Measurements from ENCODE around the gene CACFD1.

- no peak for TF ChIP-seq POLR2AphosphoS5 (IDR thresholded peaks at IDR 0.05; ENCODE audit: low read depth, low read length)
- TF ChIP-seq POLR2A (IDR thresholded peaks at IDR 0.05; ENCODE audit: low read depth, low read length) = no peak
- TF ChIP-seq SPI1 (IDR thresholded peaks at IDR 0.05; ENCODE audit: low read depth, low read length) = no peak
- TF ChIP-seq PAX5 (IDR thresholded peaks at IDR 0.05; ENCODE audit: insufficient read depth, low read length, severe bottlenecking) = no peak
Measured at GRCh38 chr9:133457748-133458147, 2.0 kb upstream of the CACFD1 start.
